Measurements from ENCODE around the gene IFI27L2. TPM values are rescaled to one million over a fixed set of nuclear protein-coding genes. Genes with fewer than 3 reads are reported as not detected.

IFI27L2 gene
- total and polyA plus RNA-seq, 2 experiments from 2014 or later = 23.4 to 38.5 TPM

DNA sequence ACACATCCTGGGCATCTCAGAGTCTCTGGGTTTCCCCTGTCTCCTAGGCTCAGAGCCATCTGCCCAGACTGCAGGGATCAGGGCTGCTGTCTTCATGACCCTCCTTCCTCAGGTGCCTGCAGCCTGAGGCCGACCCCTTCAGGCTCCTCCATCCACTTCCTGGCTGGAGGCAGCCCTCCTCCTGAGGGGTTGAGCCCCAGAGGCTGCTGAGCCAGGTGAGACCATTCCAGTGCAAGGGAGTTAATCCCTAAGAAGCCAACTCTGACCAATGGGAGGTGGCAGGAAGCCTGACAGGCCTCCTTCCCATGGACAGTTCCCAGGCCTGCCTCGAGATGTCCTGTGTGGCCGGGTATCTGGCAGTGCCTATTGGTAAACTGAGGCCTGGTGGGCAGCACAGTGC, 36.3 kb upstream of the IFI27L2 start:
- Histone ChIP-seq H3F3A (replicated peaks; ENCODE audit: low read depth) (no peaks in the 10 kb centered on the region), H3K79me2 (replicated peaks; ENCODE audit: insufficient read depth) (no peaks in the 10 kb centered on the region), H3K4me2 (no peak overlapping the region), H3K4me1 (ENCODE audit: insufficient read depth) (peaks cover 17% of the 10 kb centered on the region), H3K27ac (ENCODE audit: low read depth) (no peak overlapping the region), H3K9me2 (ENCODE audit: insufficient read depth) (no peaks in the 10 kb centered on the region), H3K27me3 (ENCODE audit: insufficient read depth) (peaks cover 11% of the 10 kb centered on the region), H3K4me3 (no peak overlapping the region), H3K36me3 (ENCODE audit: insufficient read depth) (no peaks in the 10 kb centered on the region), H2AFZ (peak overlapping the region; percentile 99), H4K20me1 (replicated peaks; ENCODE audit: insufficient read depth) (no peaks in the 10 kb centered on the region)
- no peak overlapping the region for H3K4me3 Mint-ChIP-seq
- peaks cover 25% of the 10 kb centered on the region for H3K4me1 Mint-ChIP-seq
- no peak overlapping the region for H3K27ac Mint-ChIP-seq
- peaks cover 12% of the 10 kb centered on the region for H3K27me3 Mint-ChIP-seq (ENCODE audit: insufficient read depth, low read depth, poor library complexity)
- no peak for DNase-seq (ENCODE audit: low spot score)
- no peaks in the 10 kb centered on the region for H3K36me3 Mint-ChIP-seq (ENCODE audit: low read depth)
- ATAC-seq = peak; percentile 44
- H3K9me3 Mint-ChIP-seq = no peaks in the 10 kb centered on the region; the same call in 2 of the 3 replicates
- TF ChIP-seq JUNB (IDR thresholded peaks at IDR 0.05; ENCODE audit: unreplicated experiment) = no peak
- TF ChIP-seq ZNF331 (CRISPR knock-in tag; IDR thresholded peaks at IDR 0.05; ENCODE audit: low read depth) = no peak
- TF ChIP-seq POLR2AphosphoS5 (IDR thresholded peaks at IDR 0.05; ENCODE audit: low read depth) = no peak
- no peak for TF ChIP-seq CREB1 (CRISPR knock-in tag; IDR thresholded peaks at IDR 0.05; ENCODE audit: low read depth)
- TF ChIP-seq, protein P1, sequence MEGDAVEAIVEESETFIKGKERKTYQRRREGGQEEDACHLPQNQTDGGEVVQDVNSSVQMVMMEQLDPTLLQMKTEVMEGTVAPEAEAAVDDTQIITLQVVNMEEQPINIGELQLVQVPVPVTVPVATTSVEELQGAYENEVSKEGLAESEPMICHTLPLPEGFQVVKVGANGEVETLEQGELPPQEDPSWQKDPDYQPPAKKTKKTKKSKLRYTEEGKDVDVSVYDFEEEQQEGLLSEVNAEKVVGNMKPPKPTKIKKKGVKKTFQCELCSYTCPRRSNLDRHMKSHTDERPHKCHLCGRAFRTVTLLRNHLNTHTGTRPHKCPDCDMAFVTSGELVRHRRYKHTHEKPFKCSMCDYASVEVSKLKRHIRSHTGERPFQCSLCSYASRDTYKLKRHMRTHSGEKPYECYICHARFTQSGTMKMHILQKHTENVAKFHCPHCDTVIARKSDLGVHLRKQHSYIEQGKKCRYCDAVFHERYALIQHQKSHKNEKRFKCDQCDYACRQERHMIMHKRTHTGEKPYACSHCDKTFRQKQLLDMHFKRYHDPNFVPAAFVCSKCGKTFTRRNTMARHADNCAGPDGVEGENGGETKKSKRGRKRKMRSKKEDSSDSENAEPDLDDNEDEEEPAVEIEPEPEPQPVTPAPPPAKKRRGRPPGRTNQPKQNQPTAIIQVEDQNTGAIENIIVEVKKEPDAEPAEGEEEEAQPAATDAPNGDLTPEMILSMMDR (conservative IDR thresholded peaks at IDR 0.05; ENCODE audit: low read depth in 2 of 2) = no peak
- TF ChIP-seq, protein P2, sequence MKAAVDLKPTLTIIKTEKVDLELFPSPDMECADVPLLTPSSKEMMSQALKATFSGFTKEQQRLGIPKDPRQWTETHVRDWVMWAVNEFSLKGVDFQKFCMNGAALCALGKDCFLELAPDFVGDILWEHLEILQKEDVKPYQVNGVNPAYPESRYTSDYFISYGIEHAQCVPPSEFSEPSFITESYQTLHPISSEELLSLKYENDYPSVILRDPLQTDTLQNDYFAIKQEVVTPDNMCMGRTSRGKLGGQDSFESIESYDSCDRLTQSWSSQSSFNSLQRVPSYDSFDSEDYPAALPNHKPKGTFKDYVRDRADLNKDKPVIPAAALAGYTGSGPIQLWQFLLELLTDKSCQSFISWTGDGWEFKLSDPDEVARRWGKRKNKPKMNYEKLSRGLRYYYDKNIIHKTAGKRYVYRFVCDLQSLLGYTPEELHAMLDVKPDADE (IDR thresholded peaks at IDR 0.05) = no peak
- TF ChIP-seq NANOG (IDR thresholded peaks at IDR 0.05; ENCODE audit: borderline replicate concordance) = no peak
- TF ChIP-seq EZH2 (IDR thresholded peaks at IDR 0.05; ENCODE audit: low read depth, unreplicated experiment) = no peak
- TF ChIP-seq, protein P3, sequence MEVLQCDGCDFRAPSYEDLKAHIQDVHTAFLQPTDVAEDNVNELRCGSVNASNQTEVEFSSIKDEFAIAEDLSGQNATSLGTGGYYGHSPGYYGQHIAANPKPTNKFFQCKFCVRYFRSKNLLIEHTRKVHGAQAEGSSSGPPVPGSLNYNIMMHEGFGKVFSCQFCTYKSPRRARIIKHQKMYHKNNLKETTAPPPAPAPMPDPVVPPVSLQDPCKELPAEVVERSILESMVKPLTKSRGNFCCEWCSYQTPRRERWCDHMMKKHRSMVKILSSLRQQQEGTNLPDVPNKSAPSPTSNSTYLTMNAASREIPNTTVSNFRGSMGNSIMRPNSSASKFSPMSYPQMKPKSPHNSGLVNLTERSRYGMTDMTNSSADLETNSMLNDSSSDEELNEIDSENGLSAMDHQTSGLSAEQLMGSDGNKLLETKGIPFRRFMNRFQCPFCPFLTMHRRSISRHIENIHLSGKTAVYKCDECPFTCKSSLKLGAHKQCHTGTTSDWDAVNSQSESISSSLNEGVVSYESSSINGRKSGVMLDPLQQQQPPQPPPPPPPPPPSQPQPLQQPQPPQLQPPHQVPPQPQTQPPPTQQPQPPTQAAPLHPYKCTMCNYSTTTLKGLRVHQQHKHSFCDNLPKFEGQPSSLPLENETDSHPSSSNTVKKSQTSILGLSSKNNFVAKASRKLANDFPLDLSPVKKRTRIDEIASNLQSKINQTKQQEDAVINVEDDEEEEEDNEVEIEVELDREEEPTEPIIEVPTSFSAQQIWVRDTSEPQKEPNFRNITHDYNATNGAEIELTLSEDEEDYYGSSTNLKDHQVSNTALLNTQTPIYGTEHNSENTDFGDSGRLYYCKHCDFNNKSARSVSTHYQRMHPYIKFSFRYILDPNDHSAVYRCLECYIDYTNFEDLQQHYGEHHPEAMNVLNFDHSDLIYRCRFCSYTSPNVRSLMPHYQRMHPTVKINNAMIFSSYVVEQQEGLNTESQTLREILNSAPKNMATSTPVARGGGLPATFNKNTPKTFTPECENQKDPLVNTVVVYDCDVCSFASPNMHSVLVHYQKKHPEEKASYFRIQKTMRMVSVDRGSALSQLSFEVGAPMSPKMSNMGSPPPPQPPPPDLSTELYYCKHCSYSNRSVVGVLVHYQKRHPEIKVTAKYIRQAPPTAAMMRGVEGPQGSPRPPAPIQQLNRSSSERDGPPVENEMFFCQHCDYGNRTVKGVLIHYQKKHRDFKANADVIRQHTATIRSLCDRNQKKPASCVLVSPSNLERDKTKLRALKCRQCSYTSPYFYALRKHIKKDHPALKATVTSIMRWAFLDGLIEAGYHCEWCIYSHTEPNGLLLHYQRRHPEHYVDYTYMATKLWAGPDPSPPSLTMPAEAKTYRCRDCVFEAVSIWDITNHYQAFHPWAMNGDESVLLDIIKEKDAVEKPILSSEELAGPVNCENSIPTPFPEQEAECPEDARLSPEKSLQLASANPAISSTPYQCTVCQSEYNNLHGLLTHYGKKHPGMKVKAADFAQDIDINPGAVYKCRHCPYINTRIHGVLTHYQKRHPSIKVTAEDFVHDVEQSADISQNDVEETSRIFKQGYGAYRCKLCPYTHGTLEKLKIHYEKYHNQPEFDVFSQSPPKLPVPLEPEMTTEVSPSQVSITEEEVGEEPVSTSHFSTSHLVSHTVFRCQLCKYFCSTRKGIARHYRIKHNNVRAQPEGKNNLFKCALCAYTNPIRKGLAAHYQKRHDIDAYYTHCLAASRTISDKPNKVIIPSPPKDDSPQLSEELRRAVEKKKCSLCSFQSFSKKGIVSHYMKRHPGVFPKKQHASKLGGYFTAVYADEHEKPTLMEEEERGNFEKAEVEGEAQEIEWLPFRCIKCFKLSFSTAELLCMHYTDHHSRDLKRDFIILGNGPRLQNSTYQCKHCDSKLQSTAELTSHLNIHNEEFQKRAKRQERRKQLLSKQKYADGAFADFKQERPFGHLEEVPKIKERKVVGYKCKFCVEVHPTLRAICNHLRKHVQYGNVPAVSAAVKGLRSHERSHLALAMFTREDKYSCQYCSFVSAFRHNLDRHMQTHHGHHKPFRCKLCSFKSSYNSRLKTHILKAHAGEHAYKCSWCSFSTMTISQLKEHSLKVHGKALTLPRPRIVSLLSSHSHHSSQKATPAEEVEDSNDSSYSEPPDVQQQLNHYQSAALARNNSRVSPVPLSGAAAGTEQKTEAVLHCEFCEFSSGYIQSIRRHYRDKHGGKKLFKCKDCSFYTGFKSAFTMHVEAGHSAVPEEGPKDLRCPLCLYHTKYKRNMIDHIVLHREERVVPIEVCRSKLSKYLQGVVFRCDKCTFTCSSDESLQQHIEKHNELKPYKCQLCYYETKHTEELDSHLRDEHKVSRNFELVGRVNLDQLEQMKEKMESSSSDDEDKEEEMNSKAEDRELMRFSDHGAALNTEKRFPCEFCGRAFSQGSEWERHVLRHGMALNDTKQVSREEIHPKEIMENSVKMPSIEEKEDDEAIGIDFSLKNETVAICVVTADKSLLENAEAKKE (CRISPR knock-in tag; IDR thresholded peaks at IDR 0.05) = no peak
- TF ChIP-seq STAT1 (IDR thresholded peaks at IDR 0.05; ENCODE audit: unreplicated experiment) = no peak
- TF ChIP-seq, protein P4, sequence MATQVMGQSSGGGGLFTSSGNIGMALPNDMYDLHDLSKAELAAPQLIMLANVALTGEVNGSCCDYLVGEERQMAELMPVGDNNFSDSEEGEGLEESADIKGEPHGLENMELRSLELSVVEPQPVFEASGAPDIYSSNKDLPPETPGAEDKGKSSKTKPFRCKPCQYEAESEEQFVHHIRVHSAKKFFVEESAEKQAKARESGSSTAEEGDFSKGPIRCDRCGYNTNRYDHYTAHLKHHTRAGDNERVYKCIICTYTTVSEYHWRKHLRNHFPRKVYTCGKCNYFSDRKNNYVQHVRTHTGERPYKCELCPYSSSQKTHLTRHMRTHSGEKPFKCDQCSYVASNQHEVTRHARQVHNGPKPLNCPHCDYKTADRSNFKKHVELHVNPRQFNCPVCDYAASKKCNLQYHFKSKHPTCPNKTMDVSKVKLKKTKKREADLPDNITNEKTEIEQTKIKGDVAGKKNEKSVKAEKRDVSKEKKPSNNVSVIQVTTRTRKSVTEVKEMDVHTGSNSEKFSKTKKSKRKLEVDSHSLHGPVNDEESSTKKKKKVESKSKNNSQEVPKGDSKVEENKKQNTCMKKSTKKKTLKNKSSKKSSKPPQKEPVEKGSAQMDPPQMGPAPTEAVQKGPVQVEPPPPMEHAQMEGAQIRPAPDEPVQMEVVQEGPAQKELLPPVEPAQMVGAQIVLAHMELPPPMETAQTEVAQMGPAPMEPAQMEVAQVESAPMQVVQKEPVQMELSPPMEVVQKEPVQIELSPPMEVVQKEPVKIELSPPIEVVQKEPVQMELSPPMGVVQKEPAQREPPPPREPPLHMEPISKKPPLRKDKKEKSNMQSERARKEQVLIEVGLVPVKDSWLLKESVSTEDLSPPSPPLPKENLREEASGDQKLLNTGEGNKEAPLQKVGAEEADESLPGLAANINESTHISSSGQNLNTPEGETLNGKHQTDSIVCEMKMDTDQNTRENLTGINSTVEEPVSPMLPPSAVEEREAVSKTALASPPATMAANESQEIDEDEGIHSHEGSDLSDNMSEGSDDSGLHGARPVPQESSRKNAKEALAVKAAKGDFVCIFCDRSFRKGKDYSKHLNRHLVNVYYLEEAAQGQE (IDR thresholded peaks at IDR 0.05; ENCODE audit: unreplicated experiment) = no peak
- no peak for TF ChIP-seq EZH2phosphoT487 (IDR thresholded peaks at IDR 0.05; ENCODE audit: unreplicated experiment)
- TF ChIP-seq ZNF114 (CRISPR knock-in tag; IDR thresholded peaks at IDR 0.05) = no peak
